ENCODE data around the gene SELENOS.

Gene SELENOS

DNA sequence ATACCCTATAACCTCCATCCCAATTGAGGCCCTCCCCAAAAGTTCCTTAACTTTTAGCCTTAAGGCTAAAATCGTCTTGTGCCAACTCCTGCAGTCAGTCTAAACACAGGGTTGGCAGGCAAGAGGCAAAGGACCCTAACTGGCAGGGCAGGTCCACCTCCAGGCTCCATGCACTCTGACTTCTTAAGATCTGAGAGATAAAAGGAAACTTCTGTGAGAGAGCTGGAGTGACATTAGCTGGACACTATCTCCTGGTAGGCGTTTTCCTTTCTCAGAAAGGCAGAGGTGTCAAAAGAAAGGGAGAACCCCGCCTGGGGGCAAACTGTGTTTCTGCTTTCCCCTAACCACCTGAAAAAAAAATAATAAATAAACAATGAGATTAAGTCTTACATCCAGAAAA lies 29.0 kb downstream of the SELENOS start:
- Histone ChIP-seq H4K20me1 (ENCODE audit: insufficient read depth, low read length) (no peaks in the 10 kb centered on the region), H3K36me3 (ENCODE audit: insufficient read depth, low read length) (peaks cover 6% of the 10 kb centered on the region; the same call in 1 of the 2 replicates), H3K4me1 (ENCODE audit: insufficient read depth, low read length, severe bottlenecking) (peaks cover 40% of the 10 kb centered on the region), H3F3A (ENCODE audit: insufficient read depth, low read length) (no peaks in the 10 kb centered on the region), H3K4me3 (ENCODE audit: low read depth, low read length, poor library complexity, severe bottlenecking) (no peak overlapping the region), H3K27me3 (ENCODE audit: insufficient read depth, low read length) (peaks cover 4% of the 10 kb centered on the region), H3K4me2 (ENCODE audit: low read length) (no peak overlapping the region), H3K27ac (ENCODE audit: low read depth, low read length, poor library complexity, severe bottlenecking) (no peak overlapping the region), H2AFZ (ENCODE audit: low read length) (no peak overlapping the region), H3K79me2 (ENCODE audit: insufficient read depth, low read length) (no peaks in the 10 kb centered on the region), H3K9me3 (ENCODE audit: low read length) (no peaks in the 10 kb centered on the region), H3K9me2 (ENCODE audit: low read depth, low read length) (no peaks in the 10 kb centered on the region), H3K9ac (ENCODE audit: low read length) (no peak overlapping the region)
- TF ChIP-seq, protein P1, sequence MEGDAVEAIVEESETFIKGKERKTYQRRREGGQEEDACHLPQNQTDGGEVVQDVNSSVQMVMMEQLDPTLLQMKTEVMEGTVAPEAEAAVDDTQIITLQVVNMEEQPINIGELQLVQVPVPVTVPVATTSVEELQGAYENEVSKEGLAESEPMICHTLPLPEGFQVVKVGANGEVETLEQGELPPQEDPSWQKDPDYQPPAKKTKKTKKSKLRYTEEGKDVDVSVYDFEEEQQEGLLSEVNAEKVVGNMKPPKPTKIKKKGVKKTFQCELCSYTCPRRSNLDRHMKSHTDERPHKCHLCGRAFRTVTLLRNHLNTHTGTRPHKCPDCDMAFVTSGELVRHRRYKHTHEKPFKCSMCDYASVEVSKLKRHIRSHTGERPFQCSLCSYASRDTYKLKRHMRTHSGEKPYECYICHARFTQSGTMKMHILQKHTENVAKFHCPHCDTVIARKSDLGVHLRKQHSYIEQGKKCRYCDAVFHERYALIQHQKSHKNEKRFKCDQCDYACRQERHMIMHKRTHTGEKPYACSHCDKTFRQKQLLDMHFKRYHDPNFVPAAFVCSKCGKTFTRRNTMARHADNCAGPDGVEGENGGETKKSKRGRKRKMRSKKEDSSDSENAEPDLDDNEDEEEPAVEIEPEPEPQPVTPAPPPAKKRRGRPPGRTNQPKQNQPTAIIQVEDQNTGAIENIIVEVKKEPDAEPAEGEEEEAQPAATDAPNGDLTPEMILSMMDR (IDR thresholded peaks at IDR 0.05; ENCODE audit: low read length): no peak
- no peak for TF ChIP-seq EZH2 (IDR thresholded peaks at IDR 0.05; ENCODE audit: borderline replicate concordance, low read length)

DNA sequence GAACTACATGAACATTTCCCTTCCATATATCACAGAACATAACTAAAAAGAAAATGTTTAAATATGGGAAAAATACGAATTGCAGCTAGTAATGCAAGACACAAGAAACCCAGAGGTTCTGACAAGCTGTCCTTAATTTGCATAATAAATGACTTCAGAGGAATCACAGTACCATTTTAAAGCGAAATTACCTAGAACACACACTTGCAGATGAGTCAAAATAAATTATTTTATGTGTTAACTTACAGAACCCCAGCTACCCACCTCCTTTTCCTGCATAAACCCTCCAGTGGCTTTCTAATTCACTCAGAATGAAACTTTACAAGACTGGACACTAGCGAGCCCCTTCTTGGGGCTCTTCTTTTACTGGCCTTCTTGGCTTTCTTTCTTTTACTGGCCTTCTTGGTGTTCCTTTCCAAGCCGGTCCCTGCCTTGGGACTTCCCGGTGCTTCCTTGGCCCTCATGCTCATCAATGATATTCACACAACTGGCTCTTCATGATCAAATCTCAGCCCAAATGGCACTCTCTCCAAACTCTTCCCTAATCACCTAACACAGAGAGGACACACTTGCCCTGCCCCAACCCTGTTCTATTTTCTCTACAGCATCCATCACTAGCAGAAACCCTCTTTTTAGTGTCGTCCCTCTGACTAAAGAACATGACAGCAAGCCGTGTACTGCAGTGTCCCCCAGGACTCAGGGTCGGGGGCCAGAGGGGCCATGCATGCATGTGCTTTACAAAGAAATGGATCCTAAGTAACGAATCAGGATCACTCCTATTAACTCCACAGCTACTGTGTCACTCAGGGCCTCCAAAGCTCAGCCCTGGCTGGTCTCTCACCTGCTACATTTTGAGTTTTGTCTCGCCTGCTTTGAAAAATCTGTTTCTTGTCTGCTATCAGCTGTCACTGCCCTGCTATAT lies 30.2 kb downstream of the SELENOS start:
- no peaks in the 10 kb centered on the region for H4K20me1 ChIP-seq (ENCODE audit: insufficient read depth, low read length)
- TF ChIP-seq, protein P1 (IDR thresholded peaks at IDR 0.05; ENCODE audit: low read length): no peak
- no peak for TF ChIP-seq EZH2 (IDR thresholded peaks at IDR 0.05; ENCODE audit: borderline replicate concordance, low read length)
- H3F3A ChIP-seq (ENCODE audit: insufficient read depth, low read length): no peaks in the 10 kb centered on the region
- H2AFZ ChIP-seq (ENCODE audit: low read length): no peak overlapping the region
- H3K4me3 ChIP-seq (ENCODE audit: low read depth, low read length, poor library complexity, severe bottlenecking): no peak overlapping the region
- peaks cover 6% of the 10 kb centered on the region; the same call in 1 of the 2 replicates for H3K36me3 ChIP-seq (ENCODE audit: insufficient read depth, low read length)
- no peaks in the 10 kb centered on the region for H3K79me2 ChIP-seq (ENCODE audit: insufficient read depth, low read length)
- peaks cover 4% of the 10 kb centered on the region for H3K27me3 ChIP-seq (ENCODE audit: insufficient read depth, low read length)
- peaks cover 45% of the 10 kb centered on the region for H3K4me1 ChIP-seq (ENCODE audit: insufficient read depth, low read length, severe bottlenecking)
- no peak overlapping the region for H3K4me2 ChIP-seq (ENCODE audit: low read length)
- H3K9ac ChIP-seq (ENCODE audit: low read length): no peak overlapping the region
- no peak overlapping the region for H3K27ac ChIP-seq (ENCODE audit: low read depth, low read length, poor library complexity, severe bottlenecking)
- no peaks in the 10 kb centered on the region for H3K9me2 ChIP-seq (ENCODE audit: low read depth, low read length)
- H3K9me3 ChIP-seq (ENCODE audit: low read length): no peaks in the 10 kb centered on the region

DNA sequence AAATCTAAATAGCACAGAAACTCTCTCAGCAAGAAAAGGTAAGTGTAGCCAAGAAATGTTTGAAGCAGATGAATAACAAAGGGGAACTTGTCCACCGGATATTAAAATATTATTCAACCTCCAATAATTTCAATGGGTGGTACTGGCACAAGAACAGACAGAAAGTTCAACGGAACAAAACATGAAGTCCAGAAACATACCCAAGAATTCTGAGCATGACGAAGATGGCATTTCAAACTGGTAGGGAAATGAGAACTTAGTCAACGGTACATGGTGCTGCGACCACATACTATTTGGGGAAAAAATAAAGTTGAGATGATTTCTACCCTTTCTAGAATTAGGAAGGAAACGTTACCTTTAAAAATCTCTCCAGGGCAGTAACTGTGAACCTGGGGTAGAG lies 30.9 kb downstream of the SELENOS start:
- no peak overlapping the region for H3K4me3 ChIP-seq (ENCODE audit: low read depth, low read length, poor library complexity, severe bottlenecking)
- TF ChIP-seq, protein P1 (IDR thresholded peaks at IDR 0.05; ENCODE audit: low read length): no peak
- TF ChIP-seq EZH2 (IDR thresholded peaks at IDR 0.05; ENCODE audit: borderline replicate concordance, low read length): no peak
- no peak overlapping the region for H3K9ac ChIP-seq (ENCODE audit: low read length)
- peaks cover 6% of the 10 kb centered on the region; the same call in 1 of the 2 replicates for H3K36me3 ChIP-seq (ENCODE audit: insufficient read depth, low read length)
- no peaks in the 10 kb centered on the region for H3F3A ChIP-seq (ENCODE audit: insufficient read depth, low read length)
- H3K27ac ChIP-seq (ENCODE audit: low read depth, low read length, poor library complexity, severe bottlenecking): no peak overlapping the region
- H3K27me3 ChIP-seq (ENCODE audit: insufficient read depth, low read length): peaks cover 4% of the 10 kb centered on the region
- no peaks in the 10 kb centered on the region for H3K9me3 ChIP-seq (ENCODE audit: low read length)
- peaks cover 47% of the 10 kb centered on the region for H3K4me1 ChIP-seq (ENCODE audit: insufficient read depth, low read length, severe bottlenecking)
- H3K79me2 ChIP-seq (ENCODE audit: insufficient read depth, low read length): no peaks in the 10 kb centered on the region
- no peaks in the 10 kb centered on the region for H3K9me2 ChIP-seq (ENCODE audit: low read depth, low read length)
- no peak overlapping the region for H2AFZ ChIP-seq (ENCODE audit: low read length)
- H3K4me2 ChIP-seq (ENCODE audit: low read length): no peak overlapping the region
- H4K20me1 ChIP-seq (ENCODE audit: insufficient read depth, low read length): no peaks in the 10 kb centered on the region
